CD4-positive, alpha-beta memory T cell (primary cell): ENCODE measurements around the gene FUOM. TPM values are rescaled to one million over a fixed set of nuclear protein-coding genes. Genes with fewer than 3 reads are reported as not detected.

Experiments
- CTCF ChIA-PET: fragments of 350-600 bp; sonication (Branson Sonifier 250); formaldehyde crosslinking; loops from one replicate; lab custom pipeline; 2021; ENCODE audit warnings: inconsistent platforms; ENCODE audit not compliant: partially characterized antibody; lab: Charles Lee
- POLR2A ChIA-PET: fragments of 350-600 bp; sonication (Branson Sonifier 250); formaldehyde crosslinking; loops from one replicate; lab custom pipeline; 2021; ENCODE audit not compliant: partially characterized antibody; lab: Charles Lee
- DNase-seq, 5 donors: peaks; one replicate each; pipeline versions ENCODE4 v3.0.0 to v3.0.0-alpha.2; 2020 to 2022; ENCODE audit warnings: mixed read lengths in 1 of 5
- H3K27ac ChIP-seq: one replicate; pipeline ENCODE4 v1.7.0; 2013; ENCODE audit warnings: low read depth, low read length
- H3K27me3 ChIP-seq: 2 replicates; pipeline ENCODE4 v1.7.0; 2013; ENCODE audit warnings: mild to moderate bottlenecking, low read length, moderate library complexity; ENCODE audit not compliant: insufficient read depth
- H3K36me3 ChIP-seq: 2 replicates; pipeline ENCODE4 v1.7.0; 2013; ENCODE audit warnings: mild to moderate bottlenecking, low read length, moderate library complexity; ENCODE audit not compliant: insufficient read depth
- H3K4me1 ChIP-seq: 2 replicates; pipeline ENCODE4 v1.7.0; 2013; ENCODE audit warnings: mild to moderate bottlenecking, low read length, moderate library complexity; ENCODE audit not compliant: insufficient read depth
- H3K4me3 ChIP-seq, 2 donors: one replicate each; pipeline ENCODE4 v1.7.0; 2013; ENCODE audit warnings: low read length in 2 of 2, mild to moderate bottlenecking in 1 of 2
- H3K9me3 ChIP-seq, 2 donors: one replicate each; pipeline ENCODE4 v1.7.0; 2013; ENCODE audit warnings: low read length in 2 of 2, control low read depth in 1 of 2; ENCODE audit not compliant: control insufficient read depth in 1 of 2
- H3K27ac Mint-ChIP-seq, 7 donors: one replicate each; pipeline ENCODE4 v1.8.0; 2020 to 2021; ENCODE audit warnings: mixed read lengths in 7 of 7, mild to moderate bottlenecking in 6 of 7, inconsistent platforms in 3 of 7, moderate library complexity in 3 of 7
- H3K27me3 Mint-ChIP-seq, 2 donors: one replicate each; pipeline ENCODE4 v1.8.0; 2020 to 2021; ENCODE audit warnings: mixed read lengths in 2 of 2
- H3K36me3 Mint-ChIP-seq, 2 donors: one replicate each; pipeline ENCODE4 v1.8.0; 2020 to 2021; ENCODE audit warnings: mixed read lengths in 2 of 2, inconsistent platforms in 1 of 2, mild to moderate bottlenecking in 1 of 2
- H3K4me1 Mint-ChIP-seq, 4 donors: one replicate each; pipeline ENCODE4 v1.8.0; 2020 to 2021; ENCODE audit warnings: mixed read lengths in 4 of 4, mild to moderate bottlenecking in 1 of 4
- H3K4me3 Mint-ChIP-seq, 8 donors: one replicate each; pipeline ENCODE4 v1.8.0; 2020 to 2021; ENCODE audit warnings: mixed read lengths in 8 of 8, mild to moderate bottlenecking in 7 of 8, moderate library complexity in 6 of 8, inconsistent platforms in 3 of 8
- H3K9me3 Mint-ChIP-seq, 8 donors: one replicate each; pipeline ENCODE4 v1.8.0; 2020 to 2021; ENCODE audit warnings: mixed read lengths in 8 of 8, mild to moderate bottlenecking in 5 of 8, inconsistent platforms in 3 of 8, moderate library complexity in 1 of 8
- intact Hi-C: fragments of 100-400 bp; cut with micrococcal nuclease; formaldehyde crosslinking; loops from one replicate; pipeline ENCODE4 v1.15.1; 2023
- polyA plus RNA-seq, 2 donors: library from polyadenylated mRNA; unstranded; fragments of 300-500 nt; fragmentation: Illumina TruSeq; gene quantifications; one replicate each; pipeline ENCODE4 v1.2.3, GENCODE V29; 2021
- total RNA-seq, 2 experiments: library from RNA; stranded (reverse); gene quantifications; one replicate each; pipeline ENCODE4 v1.2.3, GENCODE V29; 2021

FUOM gene
- total and polyA plus RNA-seq, 4 experiments from 2014 or later, result 15.6 to 18.1 (median 16.7) TPM

DNA sequence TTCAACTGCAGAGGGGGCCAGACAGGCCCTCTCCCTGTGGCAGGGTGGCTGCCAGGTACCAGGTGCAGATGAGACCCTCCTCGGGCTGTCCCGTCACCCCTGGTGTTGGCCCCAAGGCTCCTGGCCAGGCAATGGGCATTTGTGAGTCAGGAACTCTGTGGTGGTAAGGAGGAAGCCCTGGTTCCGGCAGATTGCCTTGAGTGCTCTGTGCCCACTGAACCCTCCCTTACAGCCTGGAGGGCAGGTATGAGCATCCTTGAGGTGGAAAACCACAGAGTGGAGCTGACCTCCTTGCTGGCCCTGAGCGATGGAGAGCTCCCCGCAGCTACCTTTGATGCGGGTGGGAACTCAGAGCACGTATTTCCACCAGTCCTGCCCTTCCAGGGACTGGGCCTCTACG is 23.2 kb upstream of the FUOM start:
- Mint-ChIP-seq H3K27ac (peak overlapping the region in 2 of 7 donors; percentile 8 to 74), H3K36me3 (peaks cover 0 to 4% of the 10 kb centered on the region in 2 donors), H3K4me1 (peaks cover 1 to 7% (median 5%) of the 10 kb centered on the region in 4 donors), H3K9me3 (no peaks in the 10 kb centered on the region), H3K4me3 (peak overlapping the region in 2 of 8 donors; percentile 70 to 73), H3K27me3 (no peaks in the 10 kb centered on the region)
- Histone ChIP-seq H3K4me1 (peaks cover 13% of the 10 kb centered on the region), H3K27me3 (no peaks in the 10 kb centered on the region), H3K9me3 (no peaks in the 10 kb centered on the region), H3K27ac (no peak overlapping the region), H3K36me3 (peaks cover 4% of the 10 kb centered on the region), H3K4me3 (no peak overlapping the region)
- ChIA-PET CTCF (interaction anchor here (1.8 kb wide), 1 partner anchor 51 kb away, joined by 7 read pairs; no protein-coding TSS in a partner anchor), POLR2A (interaction anchor here (5.9 kb wide), 1 partner anchor 9 kb away, joined by 68 read pairs; no protein-coding TSS in a partner anchor)
- no peak for DNase-seq
- intact Hi-C loops, result no loop called here

DNA sequence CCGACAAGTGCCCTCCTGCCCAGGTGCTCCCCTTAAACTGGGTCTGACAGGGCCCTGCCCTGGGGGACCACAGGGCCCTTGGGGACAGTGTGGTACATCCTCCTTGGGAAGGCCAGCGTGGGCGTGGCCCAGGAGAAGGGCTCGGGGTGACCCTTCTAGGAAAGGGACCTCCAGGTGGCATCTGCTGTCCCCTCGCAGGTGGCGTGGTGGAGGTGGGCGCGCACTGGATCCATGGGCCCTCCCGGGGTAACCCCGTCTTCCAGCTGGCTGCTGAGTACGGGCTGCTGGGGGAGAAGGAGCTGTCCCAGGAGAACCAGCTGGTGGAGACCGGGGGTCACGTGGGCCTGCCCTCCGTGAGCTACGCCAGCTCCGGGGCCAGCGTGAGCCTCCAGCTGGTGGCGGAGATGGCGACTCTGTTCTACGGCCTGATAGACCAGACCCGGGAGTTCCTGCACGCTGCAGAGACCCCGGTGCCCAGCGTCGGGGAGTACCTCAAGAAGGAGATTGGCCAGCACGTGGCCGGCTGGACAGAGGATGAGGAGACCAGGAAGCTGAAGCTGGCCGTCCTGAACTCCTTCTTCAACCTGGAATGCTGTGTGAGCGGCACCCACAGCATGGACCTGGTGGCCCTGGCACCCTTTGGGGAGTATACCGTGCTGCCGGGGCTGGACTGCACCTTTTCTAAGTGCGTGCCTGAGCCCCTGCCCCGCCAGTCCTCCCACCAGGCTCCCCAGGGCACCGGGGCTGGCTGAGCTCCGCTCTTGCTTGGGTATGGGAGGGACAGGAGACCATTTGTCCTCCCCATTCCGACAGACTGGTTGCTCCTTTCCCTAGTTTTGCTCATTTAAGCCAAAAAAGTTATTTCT is 22.2 kb upstream of the FUOM start:
- ChIA-PET CTCF (interaction anchor here (1.8 kb wide), 1 partner anchor 50 kb away, joined by 7 read pairs; no protein-coding TSS in a partner anchor), POLR2A (interaction anchor here (5.9 kb wide), 1 partner anchor 10 kb away, joined by 68 read pairs; no protein-coding TSS in a partner anchor)
- no peaks in the 10 kb centered on the region for H3K27me3 ChIP-seq
- H3K4me1 Mint-ChIP-seq, result peaks cover 1 to 15% (median 5%) of the 10 kb centered on the region in 4 donors
- no peaks in the 10 kb centered on the region for H3K9me3 ChIP-seq
- H3K4me1 ChIP-seq, result peaks cover 13% of the 10 kb centered on the region
- H3K27ac ChIP-seq, result peak overlapping the region; percentile 42
- no peaks in the 10 kb centered on the region for H3K9me3 Mint-ChIP-seq
- H3K4me3 ChIP-seq, result peak overlapping the region in 1 of 2 donors; percentile 55
- H3K36me3 Mint-ChIP-seq, result peaks cover 0 to 4% of the 10 kb centered on the region in 2 donors
- peak overlapping the region in 6 of 7 donors; percentile 10 to 74 (median 50) for H3K27ac Mint-ChIP-seq
- peak in 1 of 5 donors; percentile 11 for DNase-seq
- intact Hi-C loops, result loop anchor here (1.0 kb wide), 1 partner anchor 9 kb away; no protein-coding TSS in a partner anchor
- no peaks in the 10 kb centered on the region for H3K27me3 Mint-ChIP-seq
- H3K4me3 Mint-ChIP-seq, result peak overlapping the region; percentile 54 to 82 (median 69)
- peaks cover 4% of the 10 kb centered on the region for H3K36me3 ChIP-seq

- Histone ChIP-seq H3K36me3 (peaks cover 4% of the 10 kb centered on the region), H3K4me1 (peaks cover 13% of the 10 kb centered on the region), H3K4me3 (peak within 1 kb of the TSS; percentile 57 to 96), H3K27ac (peak within 1 kb of the TSS; percentile 60), H3K27me3 (no peaks in the 10 kb centered on the region), H3K9me3 (no peaks in the 10 kb centered on the region)
- Mint-ChIP-seq H3K27ac (peak within 1 kb of the TSS in 6 of 7 donors; percentile 68 to 85 (median 76)), H3K4me3 (peak within 1 kb of the TSS; percentile 86 to 91 (median 88)), H3K9me3 (no peaks in the 10 kb centered on the region), H3K27me3 (no peaks in the 10 kb centered on the region), H3K4me1 (peaks cover 1 to 15% (median 5%) of the 10 kb centered on the region in 4 donors), H3K36me3 (peaks cover 0 to 1% of the 10 kb centered on the region in 2 donors)
- intact Hi-C loops, result loop anchor here (1.0 kb wide), 1 partner anchor 10 kb away; no protein-coding TSS in a partner anchor
- ChIA-PET CTCF (interaction anchor here (1.8 kb wide), 1 partner anchor 50 kb away, joined by 7 read pairs; no protein-coding TSS in a partner anchor), POLR2A (interaction anchor here (1.1 to 5.9 kb wide), 4 partner anchors 11 to 50 kb away, joined by 6 to 68 read pairs (median 6); partner anchors contain the start of gene CALY)
- DNase-seq, result peak; percentile 61 to 75 (median 65)
These were observed 21.5 kb upstream of the FUOM start, which contains the start of gene PAOX for GRCh38 chr10:133379152-133379800. Gene PAOX, plus strand, starts transcription at chr10:133379262. Its CDS starts 55 bp downstream, at chr10:133379317.

GRCh38 chr10:133378251-133379096 is 20.7 kb upstream of the FUOM start:
- Mint-ChIP-seq H3K27ac (peak overlapping the region in 6 of 7 donors; percentile 68 to 85 (median 76)), H3K4me1 (peaks cover 4 to 20% (median 8%) of the 10 kb centered on the region in 4 donors), H3K4me3 (peak overlapping the region; percentile 86 to 91 (median 88)), H3K9me3 (no peaks in the 10 kb centered on the region), H3K27me3 (no peaks in the 10 kb centered on the region), H3K36me3 (no peaks in the 10 kb centered on the region)
- Histone ChIP-seq H3K27ac (peak overlapping the region; percentile 60), H3K4me3 (peak overlapping the region; percentile 57 to 96), H3K27me3 (no peaks in the 10 kb centered on the region), H3K4me1 (peaks cover 17% of the 10 kb centered on the region), H3K9me3 (no peaks in the 10 kb centered on the region), H3K36me3 (no peaks in the 10 kb centered on the region)
- DNase-seq, result peak; percentile 57 to 68 (median 60)
- intact Hi-C loops, result loop anchor here (1.0 kb wide), 3 partner anchors 11 to 49 kb away; partner anchors contain the start of gene MTG1
- ChIA-PET POLR2A (interaction anchor here (0.9 to 5.9 kb wide), 8 partner anchors 12 to 49 kb away, joined by 3 to 68 read pairs (median 6); partner anchors contain the start of genes CALY and FUOM), CTCF (interaction anchor here (1.0 to 1.3 kb wide), 3 partner anchors 12 to 20 kb away, joined by 3 to 5 read pairs (median 3); no protein-coding TSS in a partner anchor)

DNA sequence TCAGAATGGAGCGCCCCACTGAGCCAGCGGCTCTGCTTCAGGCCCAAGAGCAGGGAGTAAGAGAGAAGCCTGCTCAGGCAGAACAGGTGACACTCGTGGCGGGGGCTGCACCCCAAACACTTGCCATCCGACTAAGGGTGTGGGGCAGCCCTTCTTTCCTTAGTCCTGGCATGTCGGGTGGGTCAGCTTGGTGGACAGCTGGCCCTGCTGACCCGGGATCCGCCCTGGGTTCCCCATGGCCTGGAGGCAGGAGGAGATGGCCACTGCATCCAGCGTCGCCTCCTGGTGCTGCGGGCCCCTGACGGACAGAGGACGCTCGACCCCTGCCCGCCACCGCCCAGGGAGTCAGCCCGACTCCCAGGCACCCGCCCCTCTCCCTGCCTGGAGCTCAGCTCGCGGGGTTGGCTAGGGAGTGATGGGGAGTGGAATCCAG is 20.0 kb upstream of the FUOM start:
- no peaks in the 10 kb centered on the region for H3K36me3 Mint-ChIP-seq
- intact Hi-C loops, result loop anchor here (1.0 kb wide), 2 partner anchors 16 to 49 kb away; partner anchors contain the start of gene MTG1
- peak overlapping the region; percentile 57 to 96 for H3K4me3 ChIP-seq
- H3K27ac ChIP-seq, result peak overlapping the region; percentile 60
- H3K36me3 ChIP-seq, result no peaks in the 10 kb centered on the region
- H3K9me3 Mint-ChIP-seq, result no peaks in the 10 kb centered on the region
- peaks cover 4 to 20% (median 8%) of the 10 kb centered on the region in 4 donors for H3K4me1 Mint-ChIP-seq
- H3K27me3 Mint-ChIP-seq, result no peaks in the 10 kb centered on the region
- DNase-seq, result no peak
- H3K27me3 ChIP-seq, result no peaks in the 10 kb centered on the region
- POLR2A ChIA-PET, result interaction anchor here (0.9 to 5.9 kb wide), 9 partner anchors 12 to 48 kb away, joined by 3 to 68 read pairs (median 5); partner anchors contain the start of genes CALY and FUOM
- H3K9me3 ChIP-seq, result no peaks in the 10 kb centered on the region
- peak overlapping the region; percentile 86 to 91 (median 88) for H3K4me3 Mint-ChIP-seq
- peaks cover 17% of the 10 kb centered on the region for H3K4me1 ChIP-seq
- CTCF ChIA-PET, result interaction anchor here (1.0 to 1.3 kb wide), 3 partner anchors 13 to 19 kb away, joined by 3 to 5 read pairs (median 3); no protein-coding TSS in a partner anchor
- H3K27ac Mint-ChIP-seq, result peak overlapping the region in 3 of 7 donors; percentile 37 to 85 (median 79)
